CD4-positive, alpha-beta T cell treated with Interleukin-17A for 1 hour (primary cell): ENCODE results near the gene NRK.
"Not testable (repeated sequence)": the region's sequence is repeated elsewhere in the genome, so short reads cannot be mapped to it uniquely, and the experiment has no call there.

Source experiments
- DNase-seq: peaks from one replicate; pipeline ENCODE4 v3.0.0-alpha.2; 2020

Gene NRK, protein sequence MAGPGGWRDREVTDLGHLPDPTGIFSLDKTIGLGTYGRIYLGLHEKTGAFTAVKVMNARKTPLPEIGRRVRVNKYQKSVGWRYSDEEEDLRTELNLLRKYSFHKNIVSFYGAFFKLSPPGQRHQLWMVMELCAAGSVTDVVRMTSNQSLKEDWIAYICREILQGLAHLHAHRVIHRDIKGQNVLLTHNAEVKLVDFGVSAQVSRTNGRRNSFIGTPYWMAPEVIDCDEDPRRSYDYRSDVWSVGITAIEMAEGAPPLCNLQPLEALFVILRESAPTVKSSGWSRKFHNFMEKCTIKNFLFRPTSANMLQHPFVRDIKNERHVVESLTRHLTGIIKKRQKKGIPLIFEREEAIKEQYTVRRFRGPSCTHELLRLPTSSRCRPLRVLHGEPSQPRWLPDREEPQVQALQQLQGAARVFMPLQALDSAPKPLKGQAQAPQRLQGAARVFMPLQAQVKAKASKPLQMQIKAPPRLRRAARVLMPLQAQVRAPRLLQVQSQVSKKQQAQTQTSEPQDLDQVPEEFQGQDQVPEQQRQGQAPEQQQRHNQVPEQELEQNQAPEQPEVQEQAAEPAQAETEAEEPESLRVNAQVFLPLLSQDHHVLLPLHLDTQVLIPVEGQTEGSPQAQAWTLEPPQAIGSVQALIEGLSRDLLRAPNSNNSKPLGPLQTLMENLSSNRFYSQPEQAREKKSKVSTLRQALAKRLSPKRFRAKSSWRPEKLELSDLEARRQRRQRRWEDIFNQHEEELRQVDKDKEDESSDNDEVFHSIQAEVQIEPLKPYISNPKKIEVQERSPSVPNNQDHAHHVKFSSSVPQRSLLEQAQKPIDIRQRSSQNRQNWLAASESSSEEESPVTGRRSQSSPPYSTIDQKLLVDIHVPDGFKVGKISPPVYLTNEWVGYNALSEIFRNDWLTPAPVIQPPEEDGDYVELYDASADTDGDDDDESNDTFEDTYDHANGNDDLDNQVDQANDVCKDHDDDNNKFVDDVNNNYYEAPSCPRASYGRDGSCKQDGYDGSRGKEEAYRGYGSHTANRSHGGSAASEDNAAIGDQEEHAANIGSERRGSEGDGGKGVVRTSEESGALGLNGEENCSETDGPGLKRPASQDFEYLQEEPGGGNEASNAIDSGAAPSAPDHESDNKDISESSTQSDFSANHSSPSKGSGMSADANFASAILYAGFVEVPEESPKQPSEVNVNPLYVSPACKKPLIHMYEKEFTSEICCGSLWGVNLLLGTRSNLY (N-terminal part only)

GRCh38 chrX:105822138-105823091 is at the start of gene NRK:
Gene NRK (plus strand): TSS chrX:105822539. CDS start chrX:105822846, 307 bp downstream.
- DNase-seq = no peak

DNA sequence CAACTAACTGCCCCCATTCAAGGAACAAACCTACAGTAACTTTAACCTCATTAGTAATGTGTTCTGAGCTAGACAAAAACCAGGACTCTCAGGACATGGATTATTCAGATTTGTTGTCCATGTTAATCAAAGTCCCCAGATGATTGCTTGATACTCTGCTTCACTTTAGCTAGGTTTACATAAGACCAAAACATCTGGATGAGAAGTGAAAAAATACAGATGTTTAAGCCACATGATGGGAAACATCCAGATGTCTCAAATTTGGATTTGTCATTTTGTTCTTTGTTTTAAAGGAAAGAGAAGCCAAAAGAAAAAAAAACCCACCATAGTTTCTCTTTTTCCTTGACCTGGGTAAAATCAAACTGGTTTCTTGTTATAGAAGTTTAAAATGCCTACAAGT is 48.5 kb upstream of the NRK start:
- no peak for DNase-seq

- DNase-seq = no peak
Observed at GRCh38 chrX:105775679-105776078, 46.7 kb upstream of the NRK start.

GRCh38 chrX:105781804-105782203 is 40.5 kb upstream of the NRK start:
- no peak for DNase-seq

GRCh38 chrX:105796877-105797276 is 25.5 kb upstream of the NRK start:
- DNase-seq = not testable (repeated sequence)

DNA sequence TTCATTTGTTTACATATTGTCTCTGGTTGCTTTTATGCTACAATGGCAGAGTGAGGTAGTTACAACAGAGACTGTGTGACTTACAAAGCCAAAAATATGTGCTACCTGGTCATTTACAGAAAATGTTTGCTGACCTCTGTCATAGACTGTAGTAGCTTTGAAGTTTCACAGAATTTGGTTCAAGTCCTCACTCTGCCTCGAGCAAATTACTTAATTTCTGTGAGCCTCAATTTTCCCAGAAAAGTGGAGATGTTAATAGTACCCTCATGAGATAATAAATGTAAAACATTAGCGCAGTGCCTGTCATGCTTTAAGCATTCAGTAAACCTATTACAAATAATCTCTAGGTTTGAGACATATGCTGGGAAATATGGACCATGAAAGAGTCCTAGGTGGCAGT is 18.4 kb upstream of the NRK start:
- DNase-seq = no peak

DNA sequence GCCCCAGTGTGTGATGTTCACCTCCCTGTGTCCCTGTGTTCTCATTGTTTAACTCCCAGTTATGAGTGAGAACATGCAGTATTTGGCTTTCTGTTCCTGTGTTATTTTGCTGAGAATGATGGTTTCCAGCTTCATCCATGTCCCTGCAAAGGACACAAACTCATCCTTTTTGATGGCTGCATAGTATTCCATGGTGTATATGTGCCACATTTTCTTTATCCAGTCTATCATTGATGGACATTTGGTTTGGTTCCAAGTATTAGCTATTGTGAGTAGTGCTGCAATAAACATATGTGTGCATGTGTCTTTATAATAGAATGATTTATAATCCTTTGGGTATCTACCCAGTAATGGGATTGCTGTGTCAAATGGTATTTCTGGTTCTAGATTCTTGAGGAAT is 16.7 kb upstream of the NRK start:
- DNase-seq = not testable (repeated sequence)

GRCh38 chrX:105816517-105816916 is 5.8 kb upstream of the NRK start:
- no peak for DNase-seq

DNA sequence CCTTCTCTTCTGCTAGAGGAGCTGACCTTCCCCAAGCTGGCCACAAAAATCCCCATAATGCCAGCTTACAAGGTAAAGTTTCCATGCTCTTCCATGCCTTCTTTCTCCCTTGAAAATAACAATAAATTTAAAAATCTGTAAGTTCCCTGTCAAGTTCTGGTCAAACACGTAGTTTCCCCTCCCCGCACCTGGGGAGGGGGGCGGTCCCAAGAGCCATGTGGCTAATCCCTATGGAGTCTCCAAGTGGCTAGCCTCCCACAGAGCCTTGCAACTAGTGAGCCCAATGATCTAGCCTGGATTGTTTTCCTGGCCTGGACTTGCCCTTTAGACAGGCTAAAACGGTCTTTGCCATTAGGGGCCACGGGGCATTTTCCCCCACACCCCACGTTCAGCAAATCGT is 2.1 kb upstream of the NRK start:
- no peak for DNase-seq

DNA sequence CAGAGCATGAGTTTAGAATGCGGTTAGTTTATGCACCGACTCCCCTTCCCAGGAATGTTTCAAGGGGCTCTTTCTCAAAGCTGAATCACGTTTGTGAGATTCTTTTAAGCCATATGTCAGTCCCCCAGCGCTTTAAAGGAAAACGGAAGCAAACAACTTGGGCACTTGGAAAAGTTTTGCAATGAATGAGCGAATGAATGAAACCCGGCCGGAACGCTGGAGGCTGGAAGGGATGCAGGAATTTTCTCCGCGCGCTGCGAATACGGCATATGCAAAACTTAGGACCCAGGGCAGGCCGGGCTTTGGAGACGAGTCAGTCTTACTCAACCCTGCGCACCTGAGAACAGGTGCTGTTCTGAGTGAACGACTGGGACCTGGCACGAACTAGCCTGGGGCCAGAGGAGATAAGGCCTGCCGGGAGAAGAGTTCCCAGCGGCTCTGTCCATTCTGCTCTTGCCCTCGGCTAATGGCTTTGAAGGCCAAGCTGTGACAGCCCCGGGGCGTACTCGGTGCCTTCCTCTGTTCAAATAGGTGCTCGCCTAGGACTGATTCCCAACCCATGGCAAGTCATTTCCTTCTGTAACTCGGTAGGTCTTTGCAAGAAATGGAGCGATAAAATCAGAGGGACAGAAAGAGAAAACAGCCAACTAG is 743 bp upstream of the NRK start:
- DNase-seq = no peak

DNA sequence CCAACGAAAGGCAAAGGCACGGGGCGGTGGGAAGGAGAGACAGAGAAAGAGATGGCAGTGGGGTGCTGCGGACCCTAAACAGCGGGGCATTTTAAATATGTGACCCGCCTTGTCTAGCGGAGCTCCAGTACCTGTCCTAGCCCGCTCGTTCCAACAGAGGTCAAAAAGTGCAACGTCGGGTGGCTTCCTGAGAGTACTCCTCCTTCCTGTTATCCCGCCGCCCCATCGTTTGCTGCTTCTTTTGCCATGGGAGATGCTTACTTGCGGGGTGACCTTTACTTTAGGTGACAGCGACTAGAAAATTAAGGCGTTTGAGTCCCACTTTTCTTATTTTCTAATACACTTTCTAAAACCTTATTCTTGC is 735 bp downstream of the NRK start:
- DNase-seq = no peak

- DNase-seq = no peak
Observed at GRCh38 chrX:105829011-105829410, 6.7 kb downstream of the NRK start.

DNA sequence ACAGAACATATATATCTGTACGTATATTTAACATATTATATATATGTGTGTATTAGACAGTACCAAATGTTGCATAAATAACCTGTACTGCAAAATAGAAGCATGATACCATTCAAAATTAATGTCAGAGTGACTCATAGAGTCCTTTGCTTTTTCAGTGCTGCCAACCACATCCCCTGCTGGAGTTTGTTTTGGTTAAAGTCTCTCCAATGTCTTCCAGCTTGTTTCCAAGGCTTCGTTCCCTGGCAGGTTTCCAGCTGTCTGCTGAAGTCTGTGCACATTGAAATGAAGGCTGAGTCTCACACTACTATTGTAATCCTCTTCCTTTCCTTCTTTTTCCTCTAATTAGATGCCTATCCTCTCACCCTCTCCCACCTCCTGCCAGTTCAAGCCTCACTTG is 14.9 kb downstream of the NRK start:
- no peak for DNase-seq

DNA sequence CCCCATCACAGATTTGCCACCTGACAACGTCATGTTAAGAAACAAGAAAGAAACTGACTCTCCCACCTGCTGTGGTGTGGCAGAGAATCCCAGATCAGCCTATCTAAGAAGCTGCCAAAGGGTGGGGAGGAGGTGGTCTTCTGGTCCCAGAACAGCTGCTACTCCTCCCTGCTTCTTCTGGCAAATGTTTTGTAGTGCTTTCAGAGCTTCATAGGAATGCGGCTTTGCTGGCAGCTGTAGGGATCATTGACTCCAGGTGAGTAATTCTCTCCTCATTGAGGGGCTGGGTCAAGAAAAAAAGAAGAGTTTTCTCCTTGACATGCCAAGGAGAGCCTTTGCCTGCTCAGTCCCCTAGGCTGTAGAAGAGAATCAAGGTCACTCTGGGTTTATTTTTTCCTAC is 23.3 kb downstream of the NRK start:
- DNase-seq = no peak

DNA sequence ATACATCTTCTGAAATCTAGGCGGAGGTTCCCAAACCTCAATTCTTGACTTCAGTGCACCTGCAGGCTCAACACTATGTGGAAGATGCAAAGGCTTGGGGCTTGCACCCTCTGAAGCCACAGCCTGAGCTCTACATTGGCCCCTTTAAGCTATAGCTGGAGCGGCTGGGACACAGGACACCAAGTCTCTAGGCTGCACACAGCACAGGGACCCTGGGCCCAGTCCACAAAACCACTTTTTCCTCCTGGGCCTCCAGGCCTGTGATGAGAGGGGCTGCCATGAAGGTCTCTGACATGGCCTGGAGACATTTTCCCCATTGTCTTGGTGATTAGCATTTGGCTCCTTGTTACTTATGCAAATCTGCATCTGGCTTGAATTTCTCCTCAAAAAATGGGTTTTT is 27.8 kb downstream of the NRK start:
- DNase-seq = not testable (repeated sequence)

DNA sequence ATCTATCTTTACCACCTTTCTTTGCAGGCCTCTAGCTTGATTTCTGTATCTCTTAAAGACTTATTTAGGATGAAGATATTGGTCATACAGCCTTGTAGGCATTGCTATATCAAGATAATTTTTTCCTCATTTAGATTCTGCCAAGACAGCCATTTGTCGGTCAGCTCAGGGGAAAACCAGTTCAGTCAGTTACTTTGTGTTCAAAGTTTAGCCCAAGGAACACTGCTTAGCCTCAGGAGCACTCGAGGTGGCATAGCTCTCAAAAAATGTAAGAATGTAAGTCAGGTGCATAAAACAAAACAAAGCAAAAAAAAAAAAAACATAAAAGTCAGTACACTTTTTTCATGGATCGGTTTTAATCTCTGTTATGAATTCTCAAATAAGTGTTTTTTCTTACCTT is 43.4 kb downstream of the NRK start:
- DNase-seq = no peak

- DNase-seq = no peak
Observed at GRCh38 chrX:105869701-105870100, 47.4 kb downstream of the NRK start.

DNA sequence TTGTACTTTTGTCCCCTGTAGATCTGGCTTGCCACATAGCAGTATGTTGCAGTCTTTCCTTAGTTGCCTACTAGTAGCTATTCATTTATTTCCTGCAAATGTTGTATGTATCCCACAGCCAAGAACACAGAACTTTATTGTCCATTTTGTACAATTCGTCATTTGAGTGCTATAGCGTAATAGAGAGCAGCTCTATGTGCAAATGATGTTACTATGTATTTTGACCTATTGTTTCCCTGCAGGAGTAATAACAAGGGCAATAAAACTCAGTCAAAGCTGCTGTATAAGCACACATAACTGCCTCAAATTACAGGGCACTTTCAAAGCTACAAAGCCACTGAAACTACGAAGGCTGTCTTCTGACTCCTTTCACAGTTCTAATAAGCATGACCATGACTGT is 48.1 kb downstream of the NRK start:
- DNase-seq = no peak

GRCh38 chrX:105872941-105873340 is 50.6 kb downstream of the NRK start:
- no peak for DNase-seq

- DNase-seq = no peak
Observed at GRCh38 chrX:105874790-105875189, 52.5 kb downstream of the NRK start.

DNA sequence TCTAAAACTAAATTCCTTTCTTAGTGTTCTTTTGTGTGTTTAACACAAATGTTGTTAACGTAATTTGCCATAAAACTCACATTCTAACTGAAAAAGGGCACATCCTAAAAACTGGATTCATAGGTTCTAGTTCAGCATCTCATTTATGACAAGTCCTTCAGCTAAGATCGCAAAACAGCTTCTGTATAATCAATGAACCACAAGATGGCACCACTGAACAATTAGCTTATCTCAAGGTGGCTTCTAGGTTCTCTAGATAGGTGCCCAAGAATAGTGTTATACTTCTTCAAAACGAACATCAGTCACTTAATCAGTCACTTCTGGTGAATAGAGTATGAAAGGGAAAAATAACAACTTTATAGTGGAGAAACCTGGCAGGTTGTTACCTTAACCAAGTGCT is 54.3 kb downstream of the NRK start:
- no peak for DNase-seq

DNA sequence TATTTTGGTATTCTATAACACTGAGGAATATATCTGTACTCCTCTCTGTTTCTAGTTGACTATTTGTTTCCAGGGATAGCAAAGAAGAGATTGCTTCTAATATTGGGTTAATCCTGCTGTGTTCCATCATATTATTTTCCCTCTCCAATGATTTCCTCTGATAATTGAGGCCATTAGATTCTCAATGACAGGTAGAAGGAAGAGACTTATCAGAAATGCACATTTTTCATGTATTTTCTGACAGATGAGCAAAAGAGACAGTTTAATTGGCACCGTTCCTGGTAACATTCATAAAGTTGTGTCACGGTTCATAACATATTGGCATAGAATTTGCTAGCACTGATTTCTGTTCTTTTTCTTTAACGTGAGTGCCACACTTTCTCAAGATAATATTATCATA is 58.2 kb downstream of the NRK start:
- no peak for DNase-seq
